ENCODE measurements around the gene ZNF850. TPM values are rescaled to one million over a fixed set of nuclear protein-coding genes. Genes with fewer than 3 reads are reported as not detected.
"Not testable (repeated sequence)": the region's sequence is repeated elsewhere in the genome, so short reads cannot be mapped to it uniquely, and the experiment has no call there.

The ZNF850 gene
- 1 to 10 TPM in 1 of 4 donors, under 1 TPM in 3; 0.22 to 1.6 (median 0.36) TPM for polyA plus RNA-seq
- long read RNA-seq, donor 1: 0 reads
- long read RNA-seq, donor 2: 0 reads
- long read RNA-seq, donor 3: 0 reads
- long read RNA-seq, donor 4: 0 reads
- long read RNA-seq, donor 5: 0 reads
- long read RNA-seq, donor 6: 0 reads
- long read RNA-seq, donor 7, full-length matches to known transcripts: 2 of 2 reads
- long read RNA-seq, donor 7, partial matches to known transcripts: 0 of 2 reads
- long read RNA-seq, donor 7, other reads (novel, unspliced or antisense): 0 of 2 reads
- long read RNA-seq, donor 8: 0 reads
- long read RNA-seq, donor 9: 0 reads
- long read RNA-seq, donor 10: 0 reads

DNA sequence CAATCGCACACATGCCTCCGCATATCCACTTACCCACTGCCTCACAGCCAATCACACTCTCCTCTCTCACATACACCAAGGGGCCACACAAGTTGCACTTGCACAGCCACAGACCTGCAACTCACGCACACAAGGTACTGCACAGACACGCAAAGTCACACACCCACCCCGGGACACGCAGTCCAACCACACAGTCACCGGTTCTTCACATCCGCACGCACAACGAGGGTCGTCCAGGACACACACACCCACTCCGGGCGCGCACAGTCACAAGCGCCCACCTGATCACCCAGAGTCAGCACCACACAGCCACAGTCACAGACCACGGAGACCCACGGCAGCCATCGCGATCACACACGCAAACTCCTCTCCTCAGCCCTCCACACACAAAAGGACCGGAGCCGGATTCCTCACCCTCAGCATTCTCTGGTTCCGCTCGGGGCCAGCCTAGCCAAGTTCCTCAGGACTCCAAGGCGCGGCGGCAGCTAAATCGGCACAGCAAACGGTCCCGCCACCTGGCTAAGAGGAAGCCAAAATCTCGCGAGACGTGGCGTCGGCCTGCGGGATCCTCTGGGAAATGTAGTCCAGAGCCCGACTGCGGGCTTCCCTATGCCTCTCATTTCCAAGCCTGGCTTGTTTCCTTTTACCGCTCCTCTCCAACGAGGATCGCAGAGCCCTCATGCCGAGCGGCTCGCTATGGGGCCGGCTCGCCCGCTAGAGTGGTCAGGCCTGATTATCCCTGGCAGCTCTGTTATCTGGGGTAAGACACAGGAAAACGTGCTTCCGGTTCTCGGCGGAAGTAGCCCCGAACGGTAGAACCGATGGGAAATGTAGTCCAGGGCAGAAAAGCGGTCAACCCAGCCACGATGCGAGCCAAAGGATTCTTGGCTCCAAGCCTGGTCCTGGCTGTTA, at the start of gene ZNF850:
Gene ZNF850 (minus strand): TSS at position 497 of the 912 bp plus-strand sequence. CDS start 10,201 bp downstream, outside the sequence.
- Histone ChIP-seq H3K27ac (ENCODE audit: low read depth in 1 of 3, low read length in 2 of 3) (peak within 1 kb of the TSS; percentile 37 to 75 (median 61)), H3K27me3 (ENCODE audit: control insufficient read depth in 3 of 3, insufficient read depth in 3 of 3, low read length in 3 of 3) (peaks cover 0 to 3% (median 0%) of the 10 kb centered on the region in 3 donors), H3K36me3 (ENCODE audit: control insufficient read depth in 3 of 3, insufficient read depth in 2 of 3, low read depth in 1 of 3, low read length in 3 of 3) (peaks cover 0 to 7% (median 0%) of the 10 kb centered on the region in 3 donors), H3K9me3 (ENCODE audit: control insufficient read depth in 2 of 2, insufficient read depth in 1 of 2, low read depth in 1 of 2, low read length in 1 of 2) (peaks cover 3 to 48% of the 10 kb centered on the region in 2 donors), H3K4me1 (ENCODE audit: control insufficient read depth in 3 of 3, insufficient read depth in 2 of 3, low read depth in 1 of 3, low read length in 2 of 3) (no peaks in the 10 kb centered on the region), H3K4me3 (ENCODE audit: low read depth in 1 of 3, low read length in 3 of 3) (peak within 1 kb of the TSS; percentile 47 to 76 (median 71))
- no peak for FAIRE-seq
- 0 to 1% (median 0%) methylated on average over 53 to 57 of the region's 57 CpGs for WGBS, 3 donors
- peak; percentile 94 to 97 for DNase-seq

DNA sequence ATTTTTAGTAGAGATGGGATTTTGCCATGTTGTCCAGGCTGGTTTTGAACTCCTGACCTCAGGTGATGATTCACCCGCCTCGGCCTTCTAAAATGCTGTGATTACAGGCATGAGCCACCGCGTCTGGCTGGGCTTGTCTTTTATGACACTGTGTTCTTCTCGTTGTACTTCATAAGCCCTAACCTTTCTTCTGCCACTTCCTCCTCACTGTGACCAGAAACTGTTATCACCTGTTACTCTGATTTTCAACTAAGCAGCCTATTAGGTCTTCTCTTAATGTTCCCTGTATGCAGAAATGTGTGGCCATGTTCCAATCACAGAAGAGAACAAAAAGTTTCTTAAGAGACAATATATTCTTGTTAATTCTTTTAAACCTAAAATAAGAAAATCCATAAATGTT, 49.2 kb upstream of the ZNF850 start:
- WGBS, 3 donors: 97 to 99% (median 97%) methylated on average over 5 of the region's 5 CpGs
- Histone ChIP-seq H3K4me1 (ENCODE audit: control insufficient read depth in 3 of 3, insufficient read depth in 2 of 3, low read depth in 1 of 3, low read length in 2 of 3) (no peaks in the 10 kb centered on the region), H3K9me3 (ENCODE audit: control insufficient read depth in 2 of 2, insufficient read depth in 1 of 2, low read depth in 1 of 2, low read length in 1 of 2) (peaks cover 7 to 56% of the 10 kb centered on the region in 2 donors), H3K27ac (ENCODE audit: low read depth in 1 of 3, low read length in 2 of 3) (no peak overlapping the region), H3K36me3 (ENCODE audit: control insufficient read depth in 3 of 3, insufficient read depth in 2 of 3, low read depth in 1 of 3, low read length in 3 of 3) (peaks cover 14 to 31% (median 31%) of the 10 kb centered on the region in 3 donors), H3K4me3 (ENCODE audit: low read depth in 1 of 3, low read length in 3 of 3) (no peak overlapping the region), H3K27me3 (ENCODE audit: control insufficient read depth in 3 of 3, insufficient read depth in 3 of 3, low read length in 3 of 3) (no peaks in the 10 kb centered on the region)
- FAIRE-seq: no peak
- DNase-seq: no peak

DNA sequence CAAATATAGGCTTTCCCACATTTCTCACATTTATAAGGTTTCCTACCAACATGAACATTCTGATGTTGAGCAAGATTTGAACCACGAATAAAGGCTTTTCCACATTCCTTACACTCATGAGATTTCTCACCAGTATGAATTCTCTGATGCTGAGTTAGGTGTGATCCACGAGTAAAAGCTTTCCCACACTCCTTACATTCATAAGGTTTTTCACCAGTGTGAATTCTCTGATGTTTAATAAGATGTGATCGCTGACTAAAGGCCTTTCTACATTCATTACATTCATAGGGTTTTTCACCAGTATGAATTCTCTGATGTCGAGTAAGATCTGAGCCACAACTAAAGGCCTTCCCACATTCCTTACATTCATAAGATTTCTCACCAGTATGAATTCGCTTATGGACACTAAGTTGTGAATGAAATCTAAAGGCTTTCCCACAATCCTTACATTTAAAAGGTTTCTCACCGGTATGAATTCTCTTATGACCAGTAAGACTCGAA, 46.6 kb upstream of the ZNF850 start:
- no peak overlapping the region for H3K4me3 ChIP-seq (ENCODE audit: low read depth in 1 of 3, low read length in 3 of 3)
- H3K27ac ChIP-seq (ENCODE audit: low read depth in 1 of 3, low read length in 2 of 3): no peak overlapping the region
- H3K27me3 ChIP-seq (ENCODE audit: control insufficient read depth in 3 of 3, insufficient read depth in 3 of 3, low read length in 3 of 3): no peaks in the 10 kb centered on the region
- FAIRE-seq (no peak), DNase-seq (no peak)
- H3K9me3 ChIP-seq (ENCODE audit: control insufficient read depth in 2 of 2, insufficient read depth in 1 of 2, low read depth in 1 of 2, low read length in 1 of 2): peaks cover 8 to 56% of the 10 kb centered on the region in 2 donors
- H3K36me3 ChIP-seq (ENCODE audit: control insufficient read depth in 3 of 3, insufficient read depth in 2 of 3, low read depth in 1 of 3, low read length in 3 of 3): peaks cover 14 to 35% (median 27%) of the 10 kb centered on the region in 3 donors
- no peaks in the 10 kb centered on the region for H3K4me1 ChIP-seq (ENCODE audit: control insufficient read depth in 3 of 3, insufficient read depth in 2 of 3, low read depth in 1 of 3, low read length in 2 of 3)
- WGBS, 3 donors: 96 to 97% (median 97%) methylated on average over 7 of the region's 7 CpGs

DNA sequence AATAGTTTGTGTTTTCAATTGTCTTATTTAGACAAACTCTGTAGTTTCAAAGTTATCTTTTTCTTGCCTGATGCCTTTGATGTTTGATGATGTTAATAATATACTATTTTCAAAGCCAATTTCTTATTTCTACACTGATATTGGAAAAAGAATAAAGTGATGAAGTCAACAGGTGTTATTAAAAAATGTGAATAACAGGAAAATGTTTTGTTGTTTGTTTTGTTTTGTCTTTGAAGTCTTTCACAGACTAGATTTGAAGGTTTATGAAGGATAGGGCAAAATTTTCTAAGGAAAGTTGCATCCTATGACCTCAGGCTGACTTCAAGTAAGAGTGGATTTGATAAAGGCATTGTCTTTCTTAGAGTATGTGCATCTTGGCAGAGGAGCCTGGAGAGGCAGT, 34.4 kb upstream of the ZNF850 start:
- peaks cover 4 to 25% (median 9%) of the 10 kb centered on the region in 3 donors for H3K36me3 ChIP-seq (ENCODE audit: control insufficient read depth in 3 of 3, insufficient read depth in 2 of 3, low read depth in 1 of 3, low read length in 3 of 3)
- H3K4me1 ChIP-seq (ENCODE audit: control insufficient read depth in 3 of 3, insufficient read depth in 2 of 3, low read depth in 1 of 3, low read length in 2 of 3): no peaks in the 10 kb centered on the region
- no peaks in the 10 kb centered on the region for H3K27me3 ChIP-seq (ENCODE audit: control insufficient read depth in 3 of 3, insufficient read depth in 3 of 3, low read length in 3 of 3)
- FAIRE-seq: no peak
- H3K9me3 ChIP-seq (ENCODE audit: control insufficient read depth in 2 of 2, insufficient read depth in 1 of 2, low read depth in 1 of 2, low read length in 1 of 2): peaks cover 4 to 53% of the 10 kb centered on the region in 2 donors
- DNase-seq: no peak
- H3K27ac ChIP-seq (ENCODE audit: low read depth in 1 of 3, low read length in 2 of 3): no peak overlapping the region
- no peak overlapping the region for H3K4me3 ChIP-seq (ENCODE audit: low read depth in 1 of 3, low read length in 3 of 3)

DNA sequence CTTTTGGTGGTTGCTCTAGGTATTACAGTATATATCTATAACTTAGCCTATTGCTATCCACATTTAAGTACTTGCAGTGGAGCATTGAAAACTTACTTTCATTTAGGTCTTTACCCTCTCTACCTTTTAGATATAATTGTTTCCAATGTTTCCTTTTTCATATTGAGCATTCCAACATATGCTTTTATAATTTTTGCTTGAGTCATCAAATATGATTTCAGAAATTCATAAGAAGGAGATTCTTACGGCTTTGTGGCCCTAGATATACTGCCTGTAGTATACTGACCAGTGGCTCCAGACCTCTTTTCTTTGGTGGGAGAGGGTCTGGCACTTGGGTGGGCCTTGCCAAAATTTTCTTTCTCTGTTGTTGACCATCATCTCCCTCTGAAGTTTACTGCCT, 32.8 kb upstream of the ZNF850 start:
- no peak for DNase-seq
- Histone ChIP-seq H3K27me3 (ENCODE audit: control insufficient read depth in 3 of 3, insufficient read depth in 3 of 3, low read length in 3 of 3) (no peaks in the 10 kb centered on the region), H3K36me3 (ENCODE audit: control insufficient read depth in 3 of 3, insufficient read depth in 2 of 3, low read depth in 1 of 3, low read length in 3 of 3) (peaks cover 6 to 35% (median 9%) of the 10 kb centered on the region in 3 donors), H3K27ac (ENCODE audit: low read depth in 1 of 3, low read length in 2 of 3) (no peak overlapping the region), H3K4me3 (ENCODE audit: low read depth in 1 of 3, low read length in 3 of 3) (no peak overlapping the region), H3K9me3 (ENCODE audit: control insufficient read depth in 2 of 2, insufficient read depth in 1 of 2, low read depth in 1 of 2, low read length in 1 of 2) (peaks cover 4 to 63% of the 10 kb centered on the region in 2 donors), H3K4me1 (ENCODE audit: control insufficient read depth in 3 of 3, insufficient read depth in 2 of 3, low read depth in 1 of 3, low read length in 2 of 3) (no peaks in the 10 kb centered on the region)
- WGBS, 3 donors: 90 to 100% (median 94%) methylated on average over 1 of the region's 1 CpG
- no peak for FAIRE-seq

DNA sequence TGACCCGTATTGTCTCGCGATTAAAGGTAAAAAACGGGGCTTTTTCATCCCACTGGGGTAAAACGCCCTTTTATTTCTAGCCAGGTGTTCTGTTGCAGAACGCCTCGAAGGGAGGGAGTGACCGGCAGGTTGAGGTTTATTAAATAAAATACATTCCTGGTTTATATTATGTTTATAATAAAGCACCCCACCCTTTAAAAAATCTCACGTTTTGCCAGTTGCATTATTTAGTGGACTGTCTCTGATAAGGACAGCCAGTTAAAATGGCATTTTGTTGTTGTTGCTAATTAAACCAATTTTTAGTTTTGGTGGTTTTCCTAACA, 25.1 kb upstream of the ZNF850 start:
- Histone ChIP-seq H3K27ac (ENCODE audit: low read depth in 1 of 3, low read length in 2 of 3) (peak overlapping the region in 2 of 3 donors; percentile 77 to 78), H3K4me1 (ENCODE audit: control insufficient read depth in 3 of 3, insufficient read depth in 2 of 3, low read depth in 1 of 3, low read length in 2 of 3) (no peaks in the 10 kb centered on the region)

DNA sequence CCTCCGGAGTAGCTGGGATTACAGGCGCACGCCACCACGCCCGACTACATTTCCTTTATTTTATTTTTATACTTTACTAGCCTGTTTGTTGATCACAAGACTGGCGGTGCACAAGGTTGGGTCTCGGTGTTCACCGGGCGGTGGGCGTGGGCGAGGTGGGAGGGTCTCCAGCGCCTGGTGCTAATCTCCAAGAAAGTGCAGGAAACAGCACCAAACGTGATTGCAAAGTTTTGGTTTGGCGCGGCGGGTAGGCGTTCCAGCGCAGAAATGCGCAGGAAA, 24.0 kb upstream of the ZNF850 start:
- H3K27me3 ChIP-seq (ENCODE audit: control insufficient read depth in 3 of 3, insufficient read depth in 3 of 3, low read length in 3 of 3): no peaks in the 10 kb centered on the region
- DNase-seq (no peak), FAIRE-seq (no peak)
- peak overlapping the region in 2 of 3 donors; percentile 62 to 78 for H3K27ac ChIP-seq (ENCODE audit: low read depth in 1 of 3, low read length in 2 of 3)
- H3K4me1 ChIP-seq (ENCODE audit: control insufficient read depth in 3 of 3, insufficient read depth in 2 of 3, low read depth in 1 of 3, low read length in 2 of 3): no peaks in the 10 kb centered on the region
- 14 to 38% (median 32%) methylated on average over 19 of the region's 19 CpGs for WGBS, 3 donors
- H3K9me3 ChIP-seq (ENCODE audit: control insufficient read depth in 2 of 2, insufficient read depth in 1 of 2, low read depth in 1 of 2, low read length in 1 of 2): peaks cover 4 to 64% of the 10 kb centered on the region in 2 donors
- peaks cover 0 to 11% (median 3%) of the 10 kb centered on the region in 3 donors for H3K36me3 ChIP-seq (ENCODE audit: control insufficient read depth in 3 of 3, insufficient read depth in 2 of 3, low read depth in 1 of 3, low read length in 3 of 3)
- peak overlapping the region; percentile 51 to 68 (median 58) for H3K4me3 ChIP-seq (ENCODE audit: low read depth in 1 of 3, low read length in 3 of 3)

More for the DNA sequence above, 25.1 kb upstream of the ZNF850 start:
- H3K36me3 ChIP-seq (ENCODE audit: control insufficient read depth in 3 of 3, insufficient read depth in 2 of 3, low read depth in 1 of 3, low read length in 3 of 3): peaks cover 4 to 17% (median 5%) of the 10 kb centered on the region in 3 donors
- H3K9me3 ChIP-seq (ENCODE audit: control insufficient read depth in 2 of 2, insufficient read depth in 1 of 2, low read depth in 1 of 2, low read length in 1 of 2): peaks cover 4 to 66% of the 10 kb centered on the region in 2 donors
- FAIRE-seq (no peak), DNase-seq (no peak)
- WGBS, 3 donors: 3 to 6% (median 5%) methylated on average over 9 of the region's 9 CpGs
- H3K4me3 ChIP-seq (ENCODE audit: low read depth in 1 of 3, low read length in 3 of 3): peak overlapping the region; percentile 42 to 68 (median 58)
- no peaks in the 10 kb centered on the region for H3K27me3 ChIP-seq (ENCODE audit: control insufficient read depth in 3 of 3, insufficient read depth in 3 of 3, low read length in 3 of 3)

DNA sequence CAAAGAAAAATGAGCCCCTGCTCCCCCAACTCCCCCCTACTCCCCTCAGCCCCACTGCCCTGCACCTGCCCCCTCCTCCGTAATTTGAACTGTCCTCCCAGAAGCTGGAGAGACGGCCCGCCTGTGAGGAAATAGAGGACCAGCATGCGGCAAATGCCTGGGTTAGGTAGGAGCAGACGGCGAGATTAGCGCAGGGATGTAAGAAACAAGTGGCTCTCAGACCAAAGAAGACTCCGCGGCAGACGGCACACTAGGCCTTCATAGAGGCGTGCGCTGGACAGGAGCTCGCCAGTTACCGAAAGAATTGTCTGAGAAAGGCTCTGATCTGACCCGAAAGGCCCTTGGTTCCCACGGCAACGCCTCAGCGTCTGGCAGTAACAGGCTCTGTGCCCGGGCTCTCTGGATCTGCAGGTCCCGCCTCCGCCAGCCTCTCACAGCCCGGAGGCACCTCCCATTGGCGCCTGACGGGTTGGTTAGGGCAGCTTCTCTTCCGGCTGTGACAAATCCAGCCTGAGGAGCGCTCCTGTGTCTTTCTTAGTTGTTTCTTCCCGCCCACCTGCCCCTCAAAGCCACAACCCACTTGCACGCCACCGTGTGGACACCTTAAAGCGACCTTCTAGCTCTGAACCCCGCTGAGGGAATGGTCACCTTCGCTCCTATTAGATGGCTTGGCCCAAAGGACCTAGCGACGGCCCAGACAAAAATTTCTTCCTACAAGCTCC, 19.0 kb upstream of the ZNF850 start:
- H3K4me1 ChIP-seq (ENCODE audit: control insufficient read depth in 3 of 3, insufficient read depth in 2 of 3, low read depth in 1 of 3, low read length in 2 of 3); DNase-seq; H3K36me3 ChIP-seq (ENCODE audit: control insufficient read depth in 3 of 3, insufficient read depth in 2 of 3, low read depth in 1 of 3, low read length in 3 of 3); H3K27me3 ChIP-seq (ENCODE audit: control insufficient read depth in 3 of 3, insufficient read depth in 3 of 3, low read length in 3 of 3); H3K27ac ChIP-seq (ENCODE audit: low read depth in 1 of 3, low read length in 2 of 3); FAIRE-seq: not testable (repeated sequence)
- WGBS, 3 donors: 7 to 25% (median 22%) methylated on average over 29 to 33 of the region's 34 CpGs
- Histone ChIP-seq H3K4me3 (ENCODE audit: low read depth in 1 of 3, low read length in 3 of 3) (peak overlapping the region in 1 of 3 donors; percentile 15), H3K9me3 (ENCODE audit: control insufficient read depth in 2 of 2, insufficient read depth in 1 of 2, low read depth in 1 of 2, low read length in 1 of 2) (peaks cover 4 to 35% of the 10 kb centered on the region in 2 donors)
